HL-60 (cell line): ENCODE measurements around the gene SLC26A2.

Experiments
- DNase-seq, 2 experiments: peaks; one replicate each; pipeline ENCODE4 v3.0.0-alpha.2; 2010 to 2020; ENCODE audit warnings: low read depth in 1 of 2, low spot score in 1 of 2
- H3K27ac ChIP-seq: fragments of 250-450 bp; sonication (Bioruptor Pico); replicated peaks from 2 replicates; pipeline ENCODE4 v1.5.1; 2020; ENCODE audit warnings: mild to moderate bottlenecking, moderate library complexity
- H3K27me3 ChIP-seq: fragments of 250-450 bp; sonication (Bioruptor Pico); 2 replicates; pipeline ENCODE4 v1.5.1; 2021; ENCODE audit warnings: mild to moderate bottlenecking, moderate library complexity; ENCODE audit not compliant: insufficient read depth, poor library complexity, severe bottlenecking
- H3K4me3 ChIP-seq: replicated peaks from 2 replicates; pipeline ENCODE4 v1.5.1; 2011; ENCODE audit warnings: mild to moderate bottlenecking, control low read depth, low read length; ENCODE audit not compliant: insufficient read depth
- CTCF ChIP-seq: IDR thresholded peaks from one replicate; pipeline ENCODE4 v1.5.1; 2011; ENCODE audit warnings: low read length, control low read depth, inconsistent platforms; ENCODE audit not compliant: insufficient read depth
- GABPA ChIP-seq: IDR thresholded peaks from 2 replicates; pipeline ENCODE4 v1.6.1; 2012; ENCODE audit warnings: low read depth
- POLR2AphosphoS5 ChIP-seq: IDR thresholded peaks from 2 replicates; pipeline ENCODE4 v1.6.1; 2012; ENCODE audit warnings: low read depth
- REST ChIP-seq: IDR thresholded peaks from 2 replicates; pipeline ENCODE4 v1.6.1; 2012; ENCODE audit warnings: low read depth; ENCODE audit not compliant: insufficient replicate concordance
- SPI1 ChIP-seq: IDR thresholded peaks from 2 replicates; pipeline ENCODE4 v1.6.1; 2012; ENCODE audit warnings: low read depth, mild to moderate bottlenecking, borderline replicate concordance

The SLC26A2 gene

GRCh38 chr5:149975409-149975808, 14.9 kb downstream of the SLC26A2 start:
- no peak for DNase-seq
- TF ChIP-seq SPI1 (no peak), GABPA (no peak), CTCF (no peak), REST (no peak)
- Histone ChIP-seq H3K27ac (no peak overlapping the region), H3K27me3 (no peaks in the 10 kb centered on the region), H3K4me3 (no peak overlapping the region)

- no peaks in the 10 kb centered on the region for H3K27me3 ChIP-seq
- H3K27ac ChIP-seq: no peak overlapping the region
- no peak for TF ChIP-seq REST
- no peak for TF ChIP-seq GABPA
- TF ChIP-seq CTCF: no peak
- no peak for TF ChIP-seq SPI1
- TF ChIP-seq POLR2AphosphoS5: no peak
- H3K4me3 ChIP-seq: no peak overlapping the region
- DNase-seq: no peak
These were observed 19.3 kb downstream of the SLC26A2 start for GRCh38 chr5:149979896-149980295.

GRCh38 chr5:149981206-149981605, 20.6 kb downstream of the SLC26A2 start:
- Histone ChIP-seq H3K27me3 (no peaks in the 10 kb centered on the region), H3K27ac (no peak overlapping the region), H3K4me3 (no peak overlapping the region)
- no peak for DNase-seq
- TF ChIP-seq CTCF (no peak), POLR2AphosphoS5 (no peak), REST (no peak), GABPA (no peak), SPI1 (no peak)
